Left hindlimb (tissue), 1 donor: ENCODE results near the gene IKZF2.

Source experiments
- DNase-seq: peaks from one replicate; pipeline ENCODE4 v3.0.0-alpha.2; 2018

IKZF2 gene

GRCh38 chr2:213091765-213092164, 59.6 kb downstream of the IKZF2 start:
- no peak for DNase-seq

GRCh38 chr2:213090772-213091171, 60.6 kb downstream of the IKZF2 start:
- DNase-seq: no peak

- no peak for DNase-seq
These were observed 62.0 kb downstream of the IKZF2 start for GRCh38 chr2:213089438-213089837.

GRCh38 chr2:213087040-213087439, 64.4 kb downstream of the IKZF2 start:
- DNase-seq: no peak

GRCh38 chr2:213086571-213086970, 64.8 kb downstream of the IKZF2 start:
- DNase-seq: no peak

- no peak for DNase-seq
These were observed 65.4 kb downstream of the IKZF2 start for GRCh38 chr2:213086050-213086449.

GRCh38 chr2:213085538-213085937, 65.9 kb downstream of the IKZF2 start:
- no peak for DNase-seq

GRCh38 chr2:213084261-213084660, 67.2 kb downstream of the IKZF2 start:
- no peak for DNase-seq

- DNase-seq: no peak
These were observed 70.3 kb downstream of the IKZF2 start for GRCh38 chr2:213080969-213081617.

- DNase-seq: no peak
These were observed 71.7 kb downstream of the IKZF2 start for GRCh38 chr2:213079756-213080155.

- no peak for DNase-seq
These were observed 72.7 kb downstream of the IKZF2 start for GRCh38 chr2:213078686-213079085.

GRCh38 chr2:213069531-213069930, 81.9 kb downstream of the IKZF2 start:
- DNase-seq: no peak

GRCh38 chr2:213068676-213069359, 82.6 kb downstream of the IKZF2 start:
- no peak for DNase-seq

- DNase-seq: no peak
These were observed 83.5 kb downstream of the IKZF2 start for GRCh38 chr2:213067888-213068287.

- DNase-seq: no peak
These were observed 85.0 kb downstream of the IKZF2 start for GRCh38 chr2:213066443-213066743.

- DNase-seq: no peak
These were observed 85.6 kb downstream of the IKZF2 start for GRCh38 chr2:213065583-213066442.

GRCh38 chr2:213064099-213064498, 87.3 kb downstream of the IKZF2 start:
- no peak for DNase-seq

GRCh38 chr2:213057977-213058376, 93.4 kb downstream of the IKZF2 start:
- no peak for DNase-seq

- no peak for DNase-seq
These were observed 105.0 kb downstream of the IKZF2 start for GRCh38 chr2:213046431-213046830.

- DNase-seq: no peak
These were observed 107.8 kb downstream of the IKZF2 start for GRCh38 chr2:213043566-213043965.

GRCh38 chr2:213042262-213042661, 109.2 kb downstream of the IKZF2 start:
- DNase-seq: no peak

- no peak for DNase-seq
These were observed 114.6 kb downstream of the IKZF2 start for GRCh38 chr2:213036836-213037235.

GRCh38 chr2:213034585-213034984, 116.8 kb downstream of the IKZF2 start:
- DNase-seq: no peak

- DNase-seq: no peak
These were observed 118.8 kb downstream of the IKZF2 start for GRCh38 chr2:213032607-213033006.
